Activated CD4-positive, alpha-beta memory T cell treated with anti-CD3 and anti-CD28 coated beads for 36 hours (primary cell): Measurements from ENCODE around the gene SLC41A1. TPM values are rescaled to one million over a fixed set of nuclear protein-coding genes. Genes with fewer than 3 reads are reported as not detected.

Source experiments
- CTCF ChIA-PET: fragments of 350-600 bp; sonication (Branson Sonifier 250); formaldehyde crosslinking; loops from one replicate; lab custom pipeline; 2021; ENCODE audit warnings: antibody characterized with exemption, inconsistent platforms; lab: Charles Lee
- POLR2A ChIA-PET: fragments of 350-600 bp; sonication (Branson Sonifier 250); formaldehyde crosslinking; loops from one replicate; lab custom pipeline; 2021; ENCODE audit warnings: antibody characterized with exemption; lab: Charles Lee
- DNase-seq: peaks from one replicate; pipeline ENCODE4 v3.0.0-alpha.2; 2020
- H3K27ac Mint-ChIP-seq: one replicate; pipeline ENCODE4 v1.8.0; 2021; ENCODE audit warnings: mixed read lengths
- H3K27me3 Mint-ChIP-seq: one replicate; pipeline ENCODE4 v1.8.0; 2021; ENCODE audit warnings: mixed read lengths
- H3K36me3 Mint-ChIP-seq: one replicate; pipeline ENCODE4 v1.8.0; 2021; ENCODE audit warnings: mixed read lengths
- H3K4me1 Mint-ChIP-seq: one replicate; pipeline ENCODE4 v1.8.0; 2021; ENCODE audit warnings: low read depth, mixed read lengths
- H3K4me3 Mint-ChIP-seq: one replicate; pipeline ENCODE4 v1.8.0; 2021; ENCODE audit warnings: mild to moderate bottlenecking, mixed read lengths
- H3K9me3 Mint-ChIP-seq: one replicate; pipeline ENCODE4 v1.8.0; 2021; ENCODE audit warnings: mixed read lengths
- intact Hi-C: fragments of 100-400 bp; cut with micrococcal nuclease; formaldehyde crosslinking; loops from one replicate; pipeline ENCODE4 v1.15.1; 2023
- total RNA-seq, 2 experiments: library from RNA; stranded (reverse); gene quantifications; one replicate each; pipeline ENCODE4 v1.2.3, GENCODE V29; 2021

Gene SLC41A1
- total RNA-seq, 2 experiments from 2014 or later = 34.9 to 35.0 TPM

DNA sequence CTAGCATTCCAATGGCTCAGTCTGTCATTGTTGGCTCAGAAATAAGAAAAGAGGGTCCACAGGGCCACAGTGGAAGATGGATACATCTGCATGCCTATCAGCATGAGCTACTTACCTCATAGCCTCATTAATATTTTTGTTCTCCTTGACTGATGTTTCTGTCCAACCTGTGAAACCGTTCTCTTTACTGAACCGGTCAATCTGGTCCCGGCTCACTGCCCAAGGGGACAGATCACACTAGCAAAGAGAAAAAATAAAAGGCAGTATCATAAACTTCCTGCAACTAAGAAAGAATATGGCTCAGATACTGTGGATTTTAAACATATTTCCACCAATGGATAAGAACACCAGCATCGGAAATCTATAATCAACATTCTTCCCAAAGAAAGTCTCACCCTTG is 42.4 kb downstream of the SLC41A1 start:
- peaks cover 52% of the 10 kb centered on the region for H3K4me1 Mint-ChIP-seq
- peaks cover 25% of the 10 kb centered on the region for H3K36me3 Mint-ChIP-seq

GRCh38 chr1:205769641-205770365 is 43.2 kb downstream of the SLC41A1 start:
- ChIA-PET CTCF (no interaction called here), POLR2A (no interaction called here)
- intact Hi-C loops = loop anchor here (10.0 kb wide), 2 partner anchors 455 to 645 kb away; partner anchors contain the start of gene RBBP5
- Mint-ChIP-seq H3K9me3 (no peaks in the 10 kb centered on the region), H3K36me3 (peaks cover 25% of the 10 kb centered on the region), H3K4me1 (peaks cover 52% of the 10 kb centered on the region), H3K27ac (no peak overlapping the region), H3K4me3 (no peak overlapping the region), H3K27me3 (no peaks in the 10 kb centered on the region)
- DNase-seq = no peak

More for the DNA sequence above, 42.4 kb downstream of the SLC41A1 start:
- Mint-ChIP-seq H3K27ac (no peak overlapping the region), H3K27me3 (no peaks in the 10 kb centered on the region), H3K9me3 (no peaks in the 10 kb centered on the region), H3K4me3 (no peak overlapping the region)
- CTCF ChIA-PET = no interaction called here
- POLR2A ChIA-PET = no interaction called here
- DNase-seq = no peak
- intact Hi-C loops = loop anchor here (10.0 kb wide), 2 partner anchors 456 to 646 kb away; partner anchors contain the start of gene RBBP5

- intact Hi-C loops = no loop called here
- POLR2A ChIA-PET = no interaction called here
- no peak overlapping the region for H3K27ac Mint-ChIP-seq
- no peak for DNase-seq
- CTCF ChIA-PET = no interaction called here
- no peak overlapping the region for H3K4me3 Mint-ChIP-seq
- no peaks in the 10 kb centered on the region for H3K27me3 Mint-ChIP-seq
- peaks cover 25% of the 10 kb centered on the region for H3K36me3 Mint-ChIP-seq
- no peaks in the 10 kb centered on the region for H3K9me3 Mint-ChIP-seq
- H3K4me1 Mint-ChIP-seq = peaks cover 42% of the 10 kb centered on the region
These were observed 45.8 kb downstream of the SLC41A1 start for GRCh38 chr1:205767248-205767647.

DNA sequence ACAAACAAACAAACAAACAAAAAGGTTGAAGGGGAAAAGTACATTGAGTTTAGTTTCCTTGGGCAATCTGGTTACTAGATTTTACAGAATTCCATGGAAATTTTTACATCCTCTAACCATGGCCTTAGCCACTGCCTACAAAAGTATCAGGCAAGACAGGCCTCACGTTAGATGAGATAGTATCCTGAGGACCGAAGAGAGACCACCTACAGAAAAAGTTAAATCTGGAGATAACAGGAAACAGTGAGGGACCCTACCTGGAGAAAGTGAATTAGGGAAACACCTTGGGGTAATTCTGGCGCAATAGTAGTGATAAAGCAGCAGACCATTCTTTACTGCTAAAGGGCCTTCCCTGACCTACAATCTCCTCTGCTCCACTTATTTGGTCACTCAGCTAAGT is 46.4 kb downstream of the SLC41A1 start:
- Mint-ChIP-seq H3K9me3 (no peaks in the 10 kb centered on the region), H3K27ac (no peak overlapping the region), H3K36me3 (peaks cover 23% of the 10 kb centered on the region), H3K27me3 (no peaks in the 10 kb centered on the region), H3K4me3 (no peak overlapping the region), H3K4me1 (peaks cover 36% of the 10 kb centered on the region)
- no peak for DNase-seq
- ChIA-PET POLR2A (interaction anchor here (1.7 kb wide), 1 partner anchor 17 kb away, joined by 9 read pairs; the partner anchor contains the start of gene NUCKS1), CTCF (no interaction called here)
- intact Hi-C loops = no loop called here

DNA sequence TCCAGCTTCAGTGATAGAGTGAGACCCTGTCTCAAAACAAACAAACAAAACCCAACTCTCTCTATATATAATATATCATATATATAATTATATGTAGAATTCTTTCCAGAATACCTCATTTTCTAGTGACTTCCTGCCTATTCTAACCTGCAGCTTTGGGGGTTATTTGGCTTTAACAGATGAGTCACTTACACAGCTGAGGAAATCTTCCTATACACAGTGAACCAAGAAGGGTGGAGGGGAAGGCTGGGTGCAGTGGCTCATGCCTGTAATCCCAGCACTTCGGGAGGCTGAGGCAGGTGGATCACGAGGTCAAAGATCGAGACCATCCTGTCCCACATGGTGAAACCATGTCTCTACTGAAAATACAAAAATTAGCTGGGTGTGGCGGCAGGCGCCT is 47.0 kb downstream of the SLC41A1 start:
- H3K27ac Mint-ChIP-seq = no peak overlapping the region
- intact Hi-C loops = no loop called here
- no peaks in the 10 kb centered on the region for H3K27me3 Mint-ChIP-seq

DNA sequence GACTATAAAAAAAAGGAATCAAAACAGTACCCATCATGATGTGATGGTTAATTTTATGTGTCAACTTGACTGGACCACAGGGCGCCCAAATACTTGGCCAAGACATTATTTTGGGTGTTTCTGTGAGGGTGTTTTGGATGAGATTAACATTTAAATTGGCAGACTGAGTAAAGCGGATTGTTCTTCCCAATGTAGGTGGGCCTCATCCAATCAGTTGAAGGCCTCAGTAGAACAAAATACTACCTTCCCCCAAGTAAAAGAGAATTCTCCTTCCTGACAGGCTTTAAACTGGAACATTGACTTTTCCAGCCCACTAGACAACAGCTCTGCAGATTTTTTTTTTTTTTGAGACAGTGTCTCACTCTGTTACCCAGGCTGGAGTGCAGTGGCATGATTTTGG is 48.4 kb downstream of the SLC41A1 start:
- ChIA-PET CTCF (interaction anchor here (0.8 to 1.3 kb wide), 2 partner anchors 9 to 499 kb away, joined by 3 to 4 read pairs; no protein-coding TSS in a partner anchor), POLR2A (interaction anchor here (1.2 to 1.6 kb wide), 3 partner anchors 7 to 15 kb away, joined by 3 to 7 read pairs (median 6); partner anchors contain the start of genes NUCKS1 and RAB29)
- intact Hi-C loops = loop anchor here (1.0 kb wide), 1 partner anchor 8 kb away; no protein-coding TSS in a partner anchor
- DNase-seq = no peak
- Mint-ChIP-seq H3K9me3 (no peaks in the 10 kb centered on the region), H3K27ac (no peak overlapping the region), H3K27me3 (no peaks in the 10 kb centered on the region), H3K36me3 (peaks cover 10% of the 10 kb centered on the region), H3K4me3 (no peak overlapping the region), H3K4me1 (peaks cover 26% of the 10 kb centered on the region)

More for the DNA sequence above, 47.0 kb downstream of the SLC41A1 start:
- peaks cover 23% of the 10 kb centered on the region for H3K36me3 Mint-ChIP-seq
- ChIA-PET CTCF (no interaction called here), POLR2A (interaction anchor here (1.7 kb wide), 1 partner anchor 17 kb away, joined by 9 read pairs; the partner anchor contains the start of gene NUCKS1)
- no peaks in the 10 kb centered on the region for H3K9me3 Mint-ChIP-seq
- H3K4me3 Mint-ChIP-seq = no peak overlapping the region
- H3K4me1 Mint-ChIP-seq = peaks cover 31% of the 10 kb centered on the region
- no peak for DNase-seq

DNA sequence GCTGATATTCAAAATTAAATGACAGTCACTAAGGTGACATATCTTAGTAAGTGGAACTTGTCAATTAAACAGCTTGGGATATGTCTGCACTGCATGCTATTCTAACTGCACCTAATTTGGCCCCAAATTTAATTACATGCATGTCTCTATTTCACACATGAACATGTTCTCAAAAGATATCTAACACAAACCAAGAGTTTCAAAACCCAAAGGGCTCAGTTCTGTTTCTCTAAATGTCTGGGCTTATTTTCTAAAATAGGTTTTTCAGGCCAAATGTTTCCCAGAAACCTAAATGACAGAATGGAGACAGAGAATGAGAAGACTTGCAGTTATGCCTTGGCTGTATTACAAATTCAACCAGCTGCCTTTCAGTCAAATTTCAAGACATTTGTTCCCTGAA is 49.0 kb downstream of the SLC41A1 start:
- Mint-ChIP-seq H3K27me3 (no peaks in the 10 kb centered on the region), H3K4me3 (no peak overlapping the region), H3K27ac (no peak overlapping the region), H3K9me3 (no peaks in the 10 kb centered on the region), H3K4me1 (peaks cover 24% of the 10 kb centered on the region), H3K36me3 (peaks cover 5% of the 10 kb centered on the region)
- CTCF ChIA-PET = interaction anchor here (0.8 to 1.3 kb wide), 3 partner anchors 9 to 498 kb away, joined by 3 to 4 read pairs (median 3); no protein-coding TSS in a partner anchor
- DNase-seq = no peak
- POLR2A ChIA-PET = interaction anchor here (1.2 to 1.6 kb wide), 3 partner anchors 8 to 15 kb away, joined by 3 to 7 read pairs (median 6); partner anchors contain the start of genes NUCKS1 and RAB29
- intact Hi-C loops = loop anchor here (1.0 kb wide), 1 partner anchor 8 kb away; no protein-coding TSS in a partner anchor

DNA sequence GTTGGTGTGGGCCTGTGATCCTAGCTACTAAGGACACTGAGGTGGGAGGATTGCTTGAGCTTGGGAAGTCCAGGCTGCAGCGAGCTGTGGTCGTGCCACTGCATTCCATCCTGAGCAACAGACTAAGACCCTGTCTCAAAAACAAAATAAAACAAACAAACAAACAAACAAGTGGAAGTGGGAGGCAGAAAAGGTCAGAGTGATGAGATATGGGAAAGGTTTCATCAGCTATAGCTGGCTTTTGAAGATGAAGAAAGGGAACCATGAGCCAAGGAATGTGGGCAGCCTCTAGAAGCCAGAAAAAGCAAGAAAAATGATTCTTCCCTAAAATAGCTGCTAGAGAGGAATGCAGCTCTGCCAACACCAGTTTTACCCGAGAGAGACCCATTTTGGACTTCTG is 52.4 kb downstream of the SLC41A1 start:
- ChIA-PET CTCF (interaction anchor here (0.8 to 1.6 kb wide), 4 partner anchors 11 to 103 kb away, joined by 3 to 4 read pairs (median 4); no protein-coding TSS in a partner anchor), POLR2A (no interaction called here)
- Mint-ChIP-seq H3K27ac (no peak overlapping the region), H3K27me3 (no peaks in the 10 kb centered on the region), H3K9me3 (no peaks in the 10 kb centered on the region), H3K4me3 (no peak overlapping the region), H3K36me3 (no peaks in the 10 kb centered on the region), H3K4me1 (peaks cover 21% of the 10 kb centered on the region)
- intact Hi-C loops = no loop called here
- no peak for DNase-seq

- no peaks in the 10 kb centered on the region for H3K27me3 Mint-ChIP-seq
- H3K4me3 Mint-ChIP-seq = no peak overlapping the region
- H3K9me3 Mint-ChIP-seq = no peaks in the 10 kb centered on the region
- H3K27ac Mint-ChIP-seq = no peak overlapping the region
- H3K36me3 Mint-ChIP-seq = no peaks in the 10 kb centered on the region
- H3K4me1 Mint-ChIP-seq = peaks cover 4% of the 10 kb centered on the region
- POLR2A ChIA-PET = no interaction called here
- no peak for DNase-seq
- intact Hi-C loops = no loop called here
- CTCF ChIA-PET = interaction anchor here (0.5 kb wide), 1 partner anchor 16 kb away, joined by 3 read pairs; no protein-coding TSS in a partner anchor
These were observed 56.4 kb downstream of the SLC41A1 start for GRCh38 chr1:205756552-205756951.

GRCh38 chr1:205754857-205755256 is 58.1 kb downstream of the SLC41A1 start:
- Mint-ChIP-seq H3K4me3 (no peak overlapping the region), H3K27me3 (peaks cover 1% of the 10 kb centered on the region), H3K36me3 (peaks cover 3% of the 10 kb centered on the region), H3K4me1 (peaks cover 9% of the 10 kb centered on the region), H3K27ac (no peak overlapping the region), H3K9me3 (no peaks in the 10 kb centered on the region)
- POLR2A ChIA-PET = interaction anchor here (0.7 to 1.0 kb wide), 2 partner anchors 20 to 374 kb away, joined by 3 read pairs; no protein-coding TSS in a partner anchor
- intact Hi-C loops = no loop called here
- CTCF ChIA-PET = interaction anchor here (0.8 to 1.3 kb wide), 3 partner anchors 9 to 223 kb away, joined by 3 to 5 read pairs (median 4); no protein-coding TSS in a partner anchor
- DNase-seq = no peak

DNA sequence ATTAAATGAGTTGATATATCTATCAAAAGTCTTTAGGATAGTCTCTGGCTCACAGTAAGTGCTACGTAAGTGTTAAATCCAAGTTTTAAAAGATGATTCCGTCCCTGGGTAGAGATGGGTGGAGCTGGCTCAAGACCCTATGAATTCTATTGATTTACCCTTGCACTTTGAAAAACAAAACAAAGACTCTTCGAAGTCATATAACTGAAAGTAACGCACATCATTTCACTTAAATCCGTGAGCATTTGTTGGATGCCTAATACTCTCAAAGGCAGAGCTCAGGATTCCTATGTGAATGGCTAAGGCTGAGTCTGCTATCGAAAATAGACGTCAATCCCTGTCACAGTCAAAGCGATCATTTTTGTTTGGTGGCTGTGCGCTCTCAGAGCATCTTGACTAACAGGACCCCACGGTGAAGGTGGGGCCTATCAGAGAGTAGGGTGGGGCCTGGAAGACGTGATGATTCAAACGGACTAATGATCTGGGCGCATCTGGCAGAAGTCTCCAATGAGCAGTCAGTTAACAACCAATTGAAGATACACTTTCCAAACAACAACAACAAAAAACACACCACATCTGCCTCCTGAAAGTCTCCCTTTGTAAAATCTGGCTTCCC is 61.9 kb downstream of the SLC41A1 start:
- Mint-ChIP-seq H3K27ac (peak overlapping the region; percentile 99), H3K27me3 (peaks cover 1% of the 10 kb centered on the region), H3K4me1 (peaks cover 25% of the 10 kb centered on the region), H3K9me3 (no peaks in the 10 kb centered on the region), H3K36me3 (peaks cover 22% of the 10 kb centered on the region), H3K4me3 (peak overlapping the region; percentile 93)
- CTCF ChIA-PET = interaction anchor here (0.8 to 0.9 kb wide), 2 partner anchors 21 to 40 kb away, joined by 3 read pairs; no protein-coding TSS in a partner anchor
- DNase-seq = no peak
- intact Hi-C loops = no loop called here
- POLR2A ChIA-PET = no interaction called here
